CD4-positive, alpha-beta T cell treated with Interleukin-4 for 1 hour (primary cell): ENCODE data around the gene NLRP6.

ENCODE experiments used
- DNase-seq, 2 donors: peaks; one replicate each; pipeline ENCODE4 v3.0.0-alpha.2; 2020 to 2022

The NLRP6 gene

GRCh38 chr11:282630-283360, 4.6 kb downstream of the NLRP6 start:
- DNase-seq, result peak in 1 of 2 donors; percentile 9

- DNase-seq, result peak in 1 of 2 donors; percentile 3
These were observed 5.3 kb downstream of the NLRP6 start for GRCh38 chr11:283405-284104.

- DNase-seq, result peak in 1 of 2 donors; percentile 9
These were observed 6.2 kb downstream of the NLRP6 start for GRCh38 chr11:284105-285020.

- peak in 1 of 2 donors; percentile 9 for DNase-seq
These were observed 7.0 kb downstream of the NLRP6 start for GRCh38 chr11:285021-285893.

- peak in 1 of 2 donors; percentile 7 for DNase-seq
These were observed 7.7 kb downstream of the NLRP6 start for GRCh38 chr11:285894-286220.

GRCh38 chr11:286977-287820, 9.0 kb downstream of the NLRP6 start:
- DNase-seq, result peak; percentile 77 to 80

- DNase-seq, result peak in 1 of 2 donors; percentile 11
These were observed 9.7 kb downstream of the NLRP6 start for GRCh38 chr11:287821-288477.

GRCh38 chr11:288478-289397, 10.5 kb downstream of the NLRP6 start, which contains the start of gene PGGHG:
PGGHG (plus strand) TSS chr11:289126; CDS start chr11:289817, 691 bp downstream.
- peak; percentile 47 to 63 for DNase-seq

GRCh38 chr11:289398-289711, 11.1 kb downstream of the NLRP6 start:
- peak; percentile 33 to 34 for DNase-seq

GRCh38 chr11:289712-290620, 11.8 kb downstream of the NLRP6 start:
- DNase-seq, result no peak

GRCh38 chr11:290621-291231, 12.5 kb downstream of the NLRP6 start:
- no peak for DNase-seq

- DNase-seq, result no peak
These were observed 13.3 kb downstream of the NLRP6 start for GRCh38 chr11:291281-292210.

GRCh38 chr11:292211-293121, 14.3 kb downstream of the NLRP6 start:
- no peak for DNase-seq

- no peak for DNase-seq
These were observed 15.2 kb downstream of the NLRP6 start for GRCh38 chr11:293271-293851.
